ENCODE results near the gene UCKL1. TPM values are rescaled to one million over a fixed set of nuclear protein-coding genes. Genes with fewer than 3 reads are reported as not detected.

UCKL1 gene
- total RNA-seq, 6 experiments from 2014 or later: 13.1 to 28.5 (median 16.9) TPM

GRCh38 chr20:64000906-64001305 lies 44.7 kb upstream of the UCKL1 start:
- no peaks in the 10 kb centered on the region for H3K9me3 ChIP-seq
- peaks cover 0 to 84% (median 43%) of the 10 kb centered on the region in 4 donors for H3K36me3 ChIP-seq
- H3K4me3 ChIP-seq: no peak overlapping the region
- H3K27me3 ChIP-seq: no peaks in the 10 kb centered on the region
- no peak for DNase-seq
- intact Hi-C loops (cut with DNase I): no loop called here
- ATAC-seq: no peak
- no peak for TF ChIP-seq POLR2A (IDR thresholded peaks at IDR 0.05)
- no peak for TF ChIP-seq CTCF (IDR thresholded peaks at IDR 0.05)
- no peak overlapping the region for H3K27ac ChIP-seq
- WGBS (ENCODE audit: insufficient coverage, low coverage, low lambda C conversion rate, missing lambda C conversion rate): 92% methylated on average over 2 of the region's 12 CpGs
- no peaks in the 10 kb centered on the region for H3K4me1 ChIP-seq

GRCh38 chr20:63982937-63983336 lies 26.7 kb upstream of the UCKL1 start:
- ATAC-seq: no peak
- intact Hi-C loops (cut with DNase I): no loop called here
- Histone ChIP-seq H3K4me1 (peaks cover 0 to 23% (median 12%) of the 10 kb centered on the region in 4 donors), H3K36me3 (peaks cover 0 to 31% (median 8%) of the 10 kb centered on the region in 4 donors), H3K9me3 (no peaks in the 10 kb centered on the region), H3K27me3 (no peaks in the 10 kb centered on the region), H3K4me3 (no peak overlapping the region), H3K27ac (no peak overlapping the region)
- no peak for TF ChIP-seq POLR2A (IDR thresholded peaks at IDR 0.05)
- TF ChIP-seq CTCF (IDR thresholded peaks at IDR 0.05): no peak
- no peak for DNase-seq
- 81% methylated on average over 5 of the region's 14 CpGs for WGBS (ENCODE audit: insufficient coverage, low coverage, low lambda C conversion rate, missing lambda C conversion rate)

- DNase-seq (peak; percentile 96), ATAC-seq (peak; percentile 87 to 92 (median 88))
- Histone ChIP-seq H3K4me1 (peaks cover 0 to 23% (median 12%) of the 10 kb centered on the region in 4 donors), H3K27ac (peak within 1 kb of the TSS; percentile 45 to 77 (median 65)), H3K36me3 (peaks cover 0 to 27% (median 6%) of the 10 kb centered on the region in 4 donors), H3K4me3 (peak within 1 kb of the TSS; percentile 91 to 99 (median 99)), H3K9me3 (no peaks in the 10 kb centered on the region), H3K27me3 (no peaks in the 10 kb centered on the region)
- peak; percentile 61 for TF ChIP-seq POLR2A (IDR thresholded peaks at IDR 0.05)
- TF ChIP-seq CTCF (IDR thresholded peaks at IDR 0.05): peak; percentile 71 to 93 (median 84)
- 0% methylated on average over 28 of the region's 75 CpGs for WGBS (ENCODE audit: insufficient coverage, low coverage, low lambda C conversion rate, missing lambda C conversion rate)
- intact Hi-C loops (cut with DNase I): no loop called here
Measured at GRCh38 chr20:63980806-63981728, 24.9 kb upstream of the UCKL1 start, which contains the start of gene PRPF6. PRPF6 (plus strand) TSS chr20:63981132; CDS start chr20:63981246, 114 bp downstream.

- TF ChIP-seq CTCF (IDR thresholded peaks at IDR 0.05) (no peak), POLR2A (IDR thresholded peaks at IDR 0.05) (no peak)
- no peaks in the 10 kb centered on the region for H3K9me3 ChIP-seq
- peak overlapping the region; percentile 45 to 65 (median 47) for H3K27ac ChIP-seq
- H3K4me3 ChIP-seq: peak overlapping the region; percentile 91 to 99 (median 99)
- no peak for DNase-seq
- peak; percentile 6 to 37 (median 18) for ATAC-seq
- 64% methylated on average over 9 of the region's 15 CpGs for WGBS (ENCODE audit: insufficient coverage, low coverage, low lambda C conversion rate, missing lambda C conversion rate)
- peaks cover 0 to 20% (median 4%) of the 10 kb centered on the region in 4 donors for H3K36me3 ChIP-seq
- no peaks in the 10 kb centered on the region for H3K27me3 ChIP-seq
- intact Hi-C loops (cut with DNase I): no loop called here
- H3K4me1 ChIP-seq: peaks cover 0 to 23% (median 12%) of the 10 kb centered on the region in 4 donors
Measured at GRCh38 chr20:63980317-63980805, 24.1 kb upstream of the UCKL1 start.
